ENCODE data around the gene JAZF1.

- no peak for TF ChIP-seq CTCF (conservative IDR thresholded peaks at IDR 0.05; ENCODE audit: low read depth, low read length)
- TF ChIP-seq EZH2 (IDR thresholded peaks at IDR 0.05; ENCODE audit: borderline replicate concordance, low read depth, low read length, poor library complexity, severe bottlenecking), result no peak
Observed at GRCh38 chr7:28208506-28208905, 27.9 kb upstream of the JAZF1 start.
